Right atrium auricular region (tissue), 2 donors: ENCODE measurements around the gene CALCR. TPM values are rescaled to one million over a fixed set of nuclear protein-coding genes. Genes with fewer than 3 reads are reported as not detected.
"Not testable (repeated sequence)": the region's sequence is repeated elsewhere in the genome, so short reads cannot be mapped to it uniquely, and the experiment has no call there.

Experiments
- DNase-seq: peaks from one replicate; pipeline ENCODE4 v3.0.0-alpha.2; 2019; ENCODE audit warnings: low spot score
- H3K27ac ChIP-seq, 2 donors: fragments of 200-600 bp; sonication (generic); 1 replicate in 1 of 2; 2 replicates in 1 of 2; pipeline ENCODE4 v1.5.1; 2016 to 2019
- H3K27me3 ChIP-seq, 2 donors: fragments of 200-600 bp; sonication (generic); one replicate each; pipeline versions ENCODE4 v1.5.1 to v1.6.0; 2017 to 2019
- H3K36me3 ChIP-seq: fragments of 200-600 bp; sonication (generic); one replicate; pipeline ENCODE4 v1.5.1; 2016
- H3K4me1 ChIP-seq, 2 donors: fragments of 200-600 bp; sonication (generic); one replicate each; pipeline versions ENCODE4 v1.5.1 to v1.6.0; 2017 to 2019
- H3K4me3 ChIP-seq, 2 donors: fragments of 200-600 bp; sonication (generic); 1 replicate in 1 of 2; 2 replicates in 1 of 2; pipeline ENCODE4 v1.5.1; 2017 to 2019; ENCODE audit warnings: mild to moderate bottlenecking in 1 of 2, moderate library complexity in 1 of 2
- H3K9me3 ChIP-seq, 2 donors: fragments of 200-600 bp; sonication (generic); one replicate each; pipeline ENCODE4 v1.5.1; 2019
- total RNA-seq, 2 donors: library from RNA; depleted of rRNA; stranded (reverse); fragments of >200 nt; gene quantifications; one replicate each; pipeline ENCODE4 v1.1.0, GENCODE V29; 2016
- TF ChIP-seq, protein P1 (sequence below), 2 donors: fragments of 200-600 bp; sonication (generic); IDR thresholded peaks; one replicate each; pipeline ENCODE4 v1.5.1; 2019; ENCODE audit warnings: antibody characterized with exemption in 2 of 2

The CALCR gene
- total RNA-seq, 2 donors from 2014 or later, result 0.15 TPM; not detected in 1

- no peak overlapping the region for H3K27ac ChIP-seq
- H3K27me3 ChIP-seq, result no peaks in the 10 kb centered on the region
- no peaks in the 10 kb centered on the region for H3K9me3 ChIP-seq
- TF ChIP-seq, protein P1, sequence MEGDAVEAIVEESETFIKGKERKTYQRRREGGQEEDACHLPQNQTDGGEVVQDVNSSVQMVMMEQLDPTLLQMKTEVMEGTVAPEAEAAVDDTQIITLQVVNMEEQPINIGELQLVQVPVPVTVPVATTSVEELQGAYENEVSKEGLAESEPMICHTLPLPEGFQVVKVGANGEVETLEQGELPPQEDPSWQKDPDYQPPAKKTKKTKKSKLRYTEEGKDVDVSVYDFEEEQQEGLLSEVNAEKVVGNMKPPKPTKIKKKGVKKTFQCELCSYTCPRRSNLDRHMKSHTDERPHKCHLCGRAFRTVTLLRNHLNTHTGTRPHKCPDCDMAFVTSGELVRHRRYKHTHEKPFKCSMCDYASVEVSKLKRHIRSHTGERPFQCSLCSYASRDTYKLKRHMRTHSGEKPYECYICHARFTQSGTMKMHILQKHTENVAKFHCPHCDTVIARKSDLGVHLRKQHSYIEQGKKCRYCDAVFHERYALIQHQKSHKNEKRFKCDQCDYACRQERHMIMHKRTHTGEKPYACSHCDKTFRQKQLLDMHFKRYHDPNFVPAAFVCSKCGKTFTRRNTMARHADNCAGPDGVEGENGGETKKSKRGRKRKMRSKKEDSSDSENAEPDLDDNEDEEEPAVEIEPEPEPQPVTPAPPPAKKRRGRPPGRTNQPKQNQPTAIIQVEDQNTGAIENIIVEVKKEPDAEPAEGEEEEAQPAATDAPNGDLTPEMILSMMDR (IDR thresholded peaks at IDR 0.05), result no peak
- no peak overlapping the region for H3K4me3 ChIP-seq
- no peak for DNase-seq
- no peaks in the 10 kb centered on the region for H3K36me3 ChIP-seq
- no peaks in the 10 kb centered on the region for H3K4me1 ChIP-seq
These were observed 26.8 kb upstream of the CALCR start for GRCh38 chr7:93601363-93601762.

GRCh38 chr7:93594250-93594649, 19.7 kb upstream of the CALCR start:
- Histone ChIP-seq H3K27me3 (no peaks in the 10 kb centered on the region), H3K4me3 (no peak overlapping the region), H3K27ac (no peak overlapping the region), H3K4me1 (no peaks in the 10 kb centered on the region), H3K36me3 (no peaks in the 10 kb centered on the region), H3K9me3 (no peaks in the 10 kb centered on the region)
- DNase-seq, result no peak
- TF ChIP-seq, protein P1 (IDR thresholded peaks at IDR 0.05), result no peak

DNA sequence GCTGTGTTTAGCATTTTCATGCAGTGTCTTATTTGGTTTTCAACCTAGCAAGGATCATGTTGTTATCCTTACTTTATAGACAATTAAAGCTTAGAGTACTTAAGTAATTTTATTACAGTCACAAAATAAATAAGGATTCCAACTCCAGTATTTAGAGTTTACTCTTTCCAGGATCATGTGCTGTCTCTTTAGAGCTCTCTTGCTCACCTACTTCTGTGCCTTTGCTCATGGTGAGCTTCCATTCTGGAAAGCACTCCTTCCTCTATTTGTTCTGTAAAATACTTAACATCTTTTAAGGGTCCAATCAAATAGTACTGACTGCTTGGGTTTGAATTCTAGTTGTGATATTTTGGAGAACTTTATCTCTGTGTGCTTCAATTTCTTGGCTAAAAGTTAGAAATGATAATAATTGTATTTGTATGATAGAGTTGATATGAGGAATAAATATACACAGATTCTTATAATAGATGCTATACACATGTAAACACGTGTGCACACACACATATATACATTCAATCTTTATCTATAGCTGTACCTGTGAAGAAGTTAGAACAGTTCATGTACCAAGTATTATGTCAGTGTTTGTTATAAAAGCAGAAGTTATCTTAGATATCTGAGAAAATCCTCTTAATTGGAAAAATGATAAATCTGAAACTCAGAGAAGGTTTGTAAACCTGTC, 18.2 kb upstream of the CALCR start:
- TF ChIP-seq, protein P1 (IDR thresholded peaks at IDR 0.05), result no peak
- DNase-seq, result no peak
- H3K9me3 ChIP-seq, result no peaks in the 10 kb centered on the region
- no peaks in the 10 kb centered on the region for H3K27me3 ChIP-seq
- no peaks in the 10 kb centered on the region for H3K4me1 ChIP-seq
- no peaks in the 10 kb centered on the region for H3K36me3 ChIP-seq
- no peak overlapping the region for H3K4me3 ChIP-seq
- H3K27ac ChIP-seq, result no peak overlapping the region

GRCh38 chr7:93591224-93592050, 16.9 kb upstream of the CALCR start:
- H3K27me3 ChIP-seq, H3K27ac ChIP-seq, H3K9me3 ChIP-seq, H3K4me3 ChIP-seq, H3K4me1 ChIP-seq, DNase-seq, H3K36me3 ChIP-seq: not testable (repeated sequence)

- H3K9me3 ChIP-seq, H3K36me3 ChIP-seq, H3K27ac ChIP-seq, H3K4me1 ChIP-seq, H3K27me3 ChIP-seq, H3K4me3 ChIP-seq, DNase-seq: not testable (repeated sequence)
These were observed 11.9 kb upstream of the CALCR start for GRCh38 chr7:93586479-93586865.

- not testable (repeated sequence) for DNase-seq, H3K27me3 ChIP-seq
These were observed 11.4 kb upstream of the CALCR start for GRCh38 chr7:93585694-93586478.

GRCh38 chr7:93579431-93579830, 4.9 kb upstream of the CALCR start:
- no peak for DNase-seq
- H3K27me3 ChIP-seq, result no peaks in the 10 kb centered on the region
- TF ChIP-seq, protein P1 (IDR thresholded peaks at IDR 0.05), result no peak
- no peaks in the 10 kb centered on the region for H3K36me3 ChIP-seq
- H3K4me1 ChIP-seq, result no peaks in the 10 kb centered on the region
- H3K4me3 ChIP-seq, result no peak overlapping the region
- no peaks in the 10 kb centered on the region for H3K9me3 ChIP-seq
- no peak overlapping the region for H3K27ac ChIP-seq

More at GRCh38 chr7:93585694-93586478, 11.4 kb upstream of the CALCR start:
- not testable (repeated sequence) for H3K4me3 ChIP-seq, H3K4me1 ChIP-seq, H3K27ac ChIP-seq, H3K9me3 ChIP-seq, H3K36me3 ChIP-seq
